ENCODE data around the gene ZMIZ1.

ZMIZ1 gene

DNA sequence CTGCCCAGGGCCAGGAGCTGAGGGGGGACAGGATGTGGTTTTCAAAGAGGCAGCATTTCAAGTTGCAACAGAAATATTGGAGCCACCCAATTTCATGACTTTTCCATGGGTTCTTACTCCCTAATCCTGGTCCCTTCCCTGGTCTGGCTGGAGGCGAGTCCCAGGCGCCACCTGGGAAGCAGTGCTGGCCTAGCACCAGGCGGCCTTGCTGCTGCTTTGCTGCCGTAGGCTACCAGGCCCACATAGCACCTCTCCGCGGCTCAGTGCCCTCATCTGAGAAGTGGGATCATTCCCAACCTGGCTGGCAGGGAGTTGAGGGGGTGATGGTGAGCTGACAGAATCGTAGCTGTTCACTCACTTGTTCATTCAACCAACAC lies 33.7 kb downstream of the ZMIZ1 start:
- Histone ChIP-seq H2AFZ (ENCODE audit: low read length) (no peak overlapping the region), H3K36me3 (ENCODE audit: insufficient read depth, low read length) (peaks cover 13% of the 10 kb centered on the region; the same call in 1 of the 2 replicates), H3K27me3 (ENCODE audit: insufficient read depth, low read length, poor library complexity, severe bottlenecking) (no peaks in the 10 kb centered on the region), H3K9me3 (ENCODE audit: insufficient read depth, low read depth, low read length) (no peaks in the 10 kb centered on the region), H3F3A (ENCODE audit: low read depth) (no peaks in the 10 kb centered on the region), H3K9ac (ENCODE audit: low read depth, low read length, poor library complexity, severe bottlenecking) (peak overlapping the region; percentile 22), H4K20me1 (ENCODE audit: insufficient read depth, low read length, poor library complexity, severe bottlenecking) (peaks cover 97% of the 10 kb centered on the region), H3K9me2 (replicated peaks; ENCODE audit: low read depth, low read length) (no peaks in the 10 kb centered on the region), H3K4me1 (ENCODE audit: insufficient read depth, low read length, poor library complexity, severe bottlenecking) (peaks cover 66% of the 10 kb centered on the region), H3K79me2 (ENCODE audit: insufficient read depth, low read length) (peaks cover 100% of the 10 kb centered on the region), H3K4me2 (ENCODE audit: low read depth, low read length, poor library complexity, severe bottlenecking) (peak overlapping the region; percentile 74), H3K4me3 (ENCODE audit: low read length, poor library complexity, severe bottlenecking) (peak overlapping the region; percentile 45)
- TF ChIP-seq, protein P1, sequence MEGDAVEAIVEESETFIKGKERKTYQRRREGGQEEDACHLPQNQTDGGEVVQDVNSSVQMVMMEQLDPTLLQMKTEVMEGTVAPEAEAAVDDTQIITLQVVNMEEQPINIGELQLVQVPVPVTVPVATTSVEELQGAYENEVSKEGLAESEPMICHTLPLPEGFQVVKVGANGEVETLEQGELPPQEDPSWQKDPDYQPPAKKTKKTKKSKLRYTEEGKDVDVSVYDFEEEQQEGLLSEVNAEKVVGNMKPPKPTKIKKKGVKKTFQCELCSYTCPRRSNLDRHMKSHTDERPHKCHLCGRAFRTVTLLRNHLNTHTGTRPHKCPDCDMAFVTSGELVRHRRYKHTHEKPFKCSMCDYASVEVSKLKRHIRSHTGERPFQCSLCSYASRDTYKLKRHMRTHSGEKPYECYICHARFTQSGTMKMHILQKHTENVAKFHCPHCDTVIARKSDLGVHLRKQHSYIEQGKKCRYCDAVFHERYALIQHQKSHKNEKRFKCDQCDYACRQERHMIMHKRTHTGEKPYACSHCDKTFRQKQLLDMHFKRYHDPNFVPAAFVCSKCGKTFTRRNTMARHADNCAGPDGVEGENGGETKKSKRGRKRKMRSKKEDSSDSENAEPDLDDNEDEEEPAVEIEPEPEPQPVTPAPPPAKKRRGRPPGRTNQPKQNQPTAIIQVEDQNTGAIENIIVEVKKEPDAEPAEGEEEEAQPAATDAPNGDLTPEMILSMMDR (conservative IDR thresholded peaks at IDR 0.05; ENCODE audit: low read length), result no peak
- TF ChIP-seq EZH2phosphoT487 (IDR thresholded peaks at IDR 0.05; ENCODE audit: borderline replicate concordance), result no peak

DNA sequence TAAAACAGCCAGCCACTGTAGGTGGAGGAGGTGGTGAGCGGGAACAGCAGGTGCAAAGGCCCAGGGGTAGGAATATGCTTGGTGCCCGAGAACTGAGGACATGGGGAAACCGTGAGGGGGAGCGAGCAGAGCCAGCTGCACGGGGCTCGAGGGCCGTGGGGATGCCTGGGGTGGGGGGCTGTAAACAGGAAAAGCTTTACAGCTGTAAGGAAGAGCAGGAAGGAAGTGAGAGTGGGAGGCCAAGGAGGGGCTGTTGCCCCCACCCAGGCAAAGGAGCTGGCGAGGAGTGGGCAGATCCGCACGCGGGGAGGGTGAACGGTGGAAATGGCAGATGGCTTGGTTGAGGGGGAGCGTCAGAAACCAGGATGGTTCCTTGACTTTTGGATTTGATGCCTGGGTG lies 34.4 kb downstream of the ZMIZ1 start:
- peaks cover 66% of the 10 kb centered on the region for H3K4me1 ChIP-seq (ENCODE audit: insufficient read depth, low read length, poor library complexity, severe bottlenecking)
- H3K36me3 ChIP-seq (ENCODE audit: insufficient read depth, low read length), result peaks cover 13% of the 10 kb centered on the region; the same call in 1 of the 2 replicates
- no peaks in the 10 kb centered on the region for H3F3A ChIP-seq (ENCODE audit: low read depth)
- H3K4me2 ChIP-seq (ENCODE audit: low read depth, low read length, poor library complexity, severe bottlenecking), result peak overlapping the region; percentile 74
- no peak overlapping the region for H2AFZ ChIP-seq (ENCODE audit: low read length)
- peaks cover 100% of the 10 kb centered on the region for H3K79me2 ChIP-seq (ENCODE audit: insufficient read depth, low read length)
- H3K9me3 ChIP-seq (ENCODE audit: insufficient read depth, low read depth, low read length), result no peaks in the 10 kb centered on the region
- H4K20me1 ChIP-seq (ENCODE audit: insufficient read depth, low read length, poor library complexity, severe bottlenecking), result peaks cover 97% of the 10 kb centered on the region
- no peak for TF ChIP-seq EZH2phosphoT487 (IDR thresholded peaks at IDR 0.05; ENCODE audit: borderline replicate concordance)
- TF ChIP-seq, protein P1 (conservative IDR thresholded peaks at IDR 0.05; ENCODE audit: low read length), result no peak
- peak overlapping the region; percentile 22 for H3K9ac ChIP-seq (ENCODE audit: low read depth, low read length, poor library complexity, severe bottlenecking)
- H3K27me3 ChIP-seq (ENCODE audit: insufficient read depth, low read length, poor library complexity, severe bottlenecking), result no peaks in the 10 kb centered on the region
- peak overlapping the region; percentile 1 for H3K4me3 ChIP-seq (ENCODE audit: low read length, poor library complexity, severe bottlenecking)
- no peaks in the 10 kb centered on the region for H3K9me2 ChIP-seq (replicated peaks; ENCODE audit: low read depth, low read length)

DNA sequence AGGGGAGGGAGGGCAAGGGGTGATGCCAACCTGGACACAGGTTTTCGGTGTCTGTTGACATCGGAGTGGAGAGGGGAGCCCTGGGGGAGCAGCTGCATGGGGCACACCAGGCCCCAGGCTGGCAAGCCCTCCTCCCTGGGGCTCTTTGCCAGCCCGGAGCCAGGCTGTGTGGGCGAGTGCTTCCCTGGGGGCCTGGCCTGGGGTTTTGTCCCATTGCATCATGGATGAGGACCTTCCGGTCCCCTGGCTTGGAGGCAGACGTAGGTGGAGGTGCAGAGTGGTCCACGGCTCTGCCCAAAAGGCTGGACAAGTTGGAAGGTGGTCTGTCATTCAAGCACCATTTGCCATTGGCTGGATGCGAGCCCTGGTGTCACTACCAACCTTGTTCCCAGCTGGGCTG lies 34.8 kb downstream of the ZMIZ1 start:
- no peak overlapping the region for H3K9ac ChIP-seq (ENCODE audit: low read depth, low read length, poor library complexity, severe bottlenecking)
- H3K4me2 ChIP-seq (ENCODE audit: low read depth, low read length, poor library complexity, severe bottlenecking), result peak overlapping the region; percentile 74
- no peaks in the 10 kb centered on the region for H3K9me3 ChIP-seq (ENCODE audit: insufficient read depth, low read depth, low read length)
- no peaks in the 10 kb centered on the region for H3F3A ChIP-seq (ENCODE audit: low read depth)
- TF ChIP-seq, protein P1 (conservative IDR thresholded peaks at IDR 0.05; ENCODE audit: low read length), result no peak
- no peak for TF ChIP-seq EZH2phosphoT487 (IDR thresholded peaks at IDR 0.05; ENCODE audit: borderline replicate concordance)
- peaks cover 97% of the 10 kb centered on the region for H4K20me1 ChIP-seq (ENCODE audit: insufficient read depth, low read length, poor library complexity, severe bottlenecking)
- no peaks in the 10 kb centered on the region for H3K9me2 ChIP-seq (replicated peaks; ENCODE audit: low read depth, low read length)
- peak overlapping the region; percentile 1 for H3K4me3 ChIP-seq (ENCODE audit: low read length, poor library complexity, severe bottlenecking)
- peaks cover 62% of the 10 kb centered on the region for H3K4me1 ChIP-seq (ENCODE audit: insufficient read depth, low read length, poor library complexity, severe bottlenecking)
- no peaks in the 10 kb centered on the region for H3K27me3 ChIP-seq (ENCODE audit: insufficient read depth, low read length, poor library complexity, severe bottlenecking)
- H3K36me3 ChIP-seq (ENCODE audit: insufficient read depth, low read length), result peaks cover 13% of the 10 kb centered on the region; the same call in 1 of the 2 replicates
- H3K79me2 ChIP-seq (ENCODE audit: insufficient read depth, low read length), result peaks cover 100% of the 10 kb centered on the region
- H2AFZ ChIP-seq (ENCODE audit: low read length), result no peak overlapping the region

All from Loucy (cell line).